CD4-positive, alpha-beta T cell (primary cell): ENCODE results near the gene CCR6. TPM values are rescaled to one million over a fixed set of nuclear protein-coding genes. Genes with fewer than 3 reads are reported as not detected.

Experiments
- ATAC-seq: fragments of 200-7000 bp; cut with Tn5 transposase; one replicate; pipeline ENCODE4 v1.10.0; 2022; ENCODE audit warnings: mild to moderate bottlenecking; ENCODE audit not compliant: poor library complexity
- CTCF ChIA-PET: fragments of 350-600 bp; sonication (Branson Sonifier 250); formaldehyde crosslinking; loops from one replicate; lab custom pipeline; 2021; ENCODE audit warnings: antibody characterized with exemption, inconsistent platforms; lab: Charles Lee
- POLR2A ChIA-PET: fragments of 350-600 bp; sonication (Branson Sonifier 250); formaldehyde crosslinking; loops from one replicate; lab custom pipeline; 2021; ENCODE audit warnings: antibody characterized with exemption, inconsistent platforms; lab: Charles Lee
- DNase-seq, 14 experiments: peaks; one replicate each; pipeline ENCODE4 v3.0.0-alpha.2; 2013 to 2020; ENCODE audit warnings: mixed read lengths in 2 of 14
- H3K27ac ChIP-seq, 2 donors: one replicate each; pipeline versions ENCODE4 v1.5.1 to v1.7.0; 2013; ENCODE audit warnings: low read length in 2 of 2, low read depth in 1 of 2, mild to moderate bottlenecking in 1 of 2
- H3K27me3 ChIP-seq, 2 experiments: 1 replicate in 1 of 2; 2 replicates in 1 of 2; pipeline versions ENCODE4 v1.6.1 to v1.7.0; 2013; ENCODE audit warnings: low read length in 2 of 2, control low read depth in 1 of 2, mild to moderate bottlenecking in 1 of 2, moderate library complexity in 1 of 2; ENCODE audit not compliant: insufficient read depth in 2 of 2, control insufficient read depth in 1 of 2
- H3K36me3 ChIP-seq: one replicate; pipeline ENCODE4 v1.6.1; 2013; ENCODE audit warnings: low read length, control low read depth; ENCODE audit not compliant: insufficient read depth
- H3K4me1 ChIP-seq: one replicate; pipeline ENCODE4 v1.6.1; 2013; ENCODE audit warnings: low read length, control low read depth; ENCODE audit not compliant: insufficient read depth
- H3K4me3 ChIP-seq: one replicate; pipeline ENCODE4 v1.5.1; 2013; ENCODE audit warnings: mild to moderate bottlenecking, low read length, moderate library complexity
- H3K9me3 ChIP-seq, 2 experiments: 1 replicate in 1 of 2; 2 replicates in 1 of 2; pipeline versions ENCODE4 v1.6.1 to v1.7.0; 2013; ENCODE audit warnings: low read length in 2 of 2, mild to moderate bottlenecking in 2 of 2, control low read depth in 1 of 2, moderate library complexity in 1 of 2; ENCODE audit not compliant: control insufficient read depth in 1 of 2, insufficient read depth in 1 of 2
- H3K27ac Mint-ChIP-seq: one replicate; pipeline ENCODE4 v1.8.0; 2020; ENCODE audit warnings: mixed read lengths
- H3K27me3 Mint-ChIP-seq: one replicate; pipeline ENCODE4 v1.8.0; 2021; ENCODE audit warnings: mixed read lengths
- H3K36me3 Mint-ChIP-seq: one replicate; pipeline ENCODE4 v1.8.0; 2021; ENCODE audit warnings: low read depth, mixed read lengths
- H3K4me1 Mint-ChIP-seq: one replicate; pipeline ENCODE4 v1.8.0; 2021; ENCODE audit warnings: low read depth, mixed read lengths
- H3K4me3 Mint-ChIP-seq: one replicate; pipeline ENCODE4 v1.8.0; 2020; ENCODE audit warnings: mild to moderate bottlenecking, mixed read lengths
- H3K9me3 Mint-ChIP-seq: one replicate; pipeline ENCODE4 v1.8.0; 2020; ENCODE audit warnings: mixed read lengths
- intact Hi-C, 2 experiments: fragments of 100-400 bp; cut with DNase I in 1 of 2; cut with micrococcal nuclease in 1 of 2; formaldehyde crosslinking; loops; one replicate each; pipeline versions ENCODE4 v1.15.1 to v1.9.0; 2023 to 2025; cut with DNase I, micrococcal nuclease
- total RNA-seq, 174 experiments: library from RNA in 2 of 174; stranded (reverse) in 2 of 174; gene quantifications; one replicate each; pipeline ENCODE4 v1.2.3 and lab custom pipeline; 2021 to 2026
- TF ChIP-seq, protein P1 (sequence below): fragments of 200-600 bp; IDR thresholded peaks from one replicate; pipeline ENCODE4 v1.8.0; 2022; ENCODE audit warnings: antibody characterized with exemption, mild to moderate bottlenecking

CCR6 gene
- total RNA-seq, 2 experiments from 2014 or later = 13.6 to 15.9 TPM

DNA sequence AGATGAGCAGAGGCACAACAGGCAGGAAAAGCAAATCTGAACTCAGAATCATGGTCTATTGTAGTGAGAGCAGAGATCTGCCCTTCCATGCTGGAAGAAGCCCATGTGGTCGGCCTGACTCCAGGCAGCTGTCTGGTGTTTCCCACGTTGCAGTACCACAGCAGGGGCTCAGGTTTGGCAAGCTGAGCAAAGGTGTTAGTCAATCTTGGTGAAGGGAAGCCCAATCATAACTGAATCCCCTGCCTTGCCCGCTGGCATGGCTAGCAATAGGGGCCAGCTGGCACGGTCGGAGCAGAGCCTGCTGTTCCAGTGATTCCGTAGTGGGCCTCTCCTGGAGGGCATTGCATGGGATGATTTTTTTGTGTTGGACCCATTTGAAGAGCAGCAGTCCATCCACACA lies 17.8 kb upstream of the CCR6 start:
- ChIA-PET POLR2A (no interaction called here), CTCF (no interaction called here)
- Histone ChIP-seq H3K4me1 (peaks cover 19% of the 10 kb centered on the region), H3K27ac (no peak overlapping the region), H3K36me3 (no peaks in the 10 kb centered on the region), H3K4me3 (no peak overlapping the region), H3K27me3 (no peaks in the 10 kb centered on the region), H3K9me3 (no peaks in the 10 kb centered on the region)
- Mint-ChIP-seq H3K27me3 (no peaks in the 10 kb centered on the region), H3K4me1 (peaks cover 11% of the 10 kb centered on the region), H3K4me3 (no peak overlapping the region), H3K9me3 (no peaks in the 10 kb centered on the region), H3K36me3 (no peaks in the 10 kb centered on the region), H3K27ac (no peak overlapping the region)
- TF ChIP-seq, protein P1, sequence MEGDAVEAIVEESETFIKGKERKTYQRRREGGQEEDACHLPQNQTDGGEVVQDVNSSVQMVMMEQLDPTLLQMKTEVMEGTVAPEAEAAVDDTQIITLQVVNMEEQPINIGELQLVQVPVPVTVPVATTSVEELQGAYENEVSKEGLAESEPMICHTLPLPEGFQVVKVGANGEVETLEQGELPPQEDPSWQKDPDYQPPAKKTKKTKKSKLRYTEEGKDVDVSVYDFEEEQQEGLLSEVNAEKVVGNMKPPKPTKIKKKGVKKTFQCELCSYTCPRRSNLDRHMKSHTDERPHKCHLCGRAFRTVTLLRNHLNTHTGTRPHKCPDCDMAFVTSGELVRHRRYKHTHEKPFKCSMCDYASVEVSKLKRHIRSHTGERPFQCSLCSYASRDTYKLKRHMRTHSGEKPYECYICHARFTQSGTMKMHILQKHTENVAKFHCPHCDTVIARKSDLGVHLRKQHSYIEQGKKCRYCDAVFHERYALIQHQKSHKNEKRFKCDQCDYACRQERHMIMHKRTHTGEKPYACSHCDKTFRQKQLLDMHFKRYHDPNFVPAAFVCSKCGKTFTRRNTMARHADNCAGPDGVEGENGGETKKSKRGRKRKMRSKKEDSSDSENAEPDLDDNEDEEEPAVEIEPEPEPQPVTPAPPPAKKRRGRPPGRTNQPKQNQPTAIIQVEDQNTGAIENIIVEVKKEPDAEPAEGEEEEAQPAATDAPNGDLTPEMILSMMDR = no peak
- intact Hi-C loops = no loop called here
- ATAC-seq = no peak
- no peak for DNase-seq

DNA sequence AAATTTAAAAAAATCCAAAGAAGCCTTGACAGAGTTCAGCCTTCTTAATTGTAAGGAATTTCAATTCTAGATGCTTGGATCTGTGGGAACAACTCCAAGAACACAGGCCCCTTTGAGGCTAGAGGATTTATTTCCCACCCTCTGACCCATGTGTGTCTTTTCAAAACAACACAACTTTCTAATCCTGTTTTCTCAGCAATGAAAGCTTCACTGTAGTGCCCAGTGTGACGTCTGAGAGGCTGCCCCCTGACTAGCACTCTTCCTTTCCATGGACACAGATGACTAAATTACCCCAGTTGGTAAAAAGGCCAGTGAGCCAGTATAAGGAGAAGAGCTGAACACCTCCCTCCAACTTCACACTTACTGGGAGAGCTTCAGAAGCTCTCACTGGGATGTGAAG lies 16.5 kb upstream of the CCR6 start:
- H3K4me3 ChIP-seq = no peak overlapping the region
- Mint-ChIP-seq H3K4me3 (no peak overlapping the region), H3K27me3 (no peaks in the 10 kb centered on the region), H3K27ac (no peak overlapping the region), H3K4me1 (peaks cover 14% of the 10 kb centered on the region), H3K36me3 (peaks cover under 1% of the 10 kb centered on the region), H3K9me3 (no peaks in the 10 kb centered on the region)
- intact Hi-C loops = no loop called here
- DNase-seq = no peak
- no peaks in the 10 kb centered on the region for H3K36me3 ChIP-seq
- no peaks in the 10 kb centered on the region for H3K27me3 ChIP-seq
- no peaks in the 10 kb centered on the region for H3K9me3 ChIP-seq
- TF ChIP-seq, protein P1 = no peak
- CTCF ChIA-PET = no interaction called here
- H3K27ac ChIP-seq = no peak overlapping the region
- H3K4me1 ChIP-seq = peaks cover 28% of the 10 kb centered on the region
- POLR2A ChIA-PET = interaction anchor here (1.1 kb wide), 1 partner anchor 11 kb away, joined by 3 read pairs; no protein-coding TSS in a partner anchor
- ATAC-seq = no peak

DNA sequence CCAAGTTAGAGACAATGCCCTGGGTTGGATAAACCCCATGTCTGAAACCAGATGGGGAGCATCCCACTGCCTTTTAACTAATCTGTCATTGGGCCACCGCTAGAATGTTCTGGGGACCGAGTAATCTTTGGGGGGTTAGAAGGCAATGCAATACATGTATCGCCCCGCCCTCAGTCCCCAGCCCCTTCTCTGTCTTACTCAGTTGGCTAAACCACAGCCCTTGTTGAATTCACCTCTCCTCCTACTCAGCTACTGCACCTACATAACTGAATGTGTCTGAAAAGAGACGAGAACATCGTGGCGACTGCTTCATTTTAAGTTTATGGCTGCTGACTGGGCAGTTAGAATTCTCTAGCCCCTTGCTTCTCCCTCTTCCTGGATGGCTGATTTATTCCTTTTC lies 15.1 kb upstream of the CCR6 start:
- intact Hi-C loops = no loop called here
- ChIA-PET POLR2A (no interaction called here), CTCF (no interaction called here)
- TF ChIP-seq, protein P1 = no peak
- Histone ChIP-seq H3K9me3 (no peaks in the 10 kb centered on the region), H3K27me3 (no peaks in the 10 kb centered on the region), H3K27ac (no peak overlapping the region), H3K36me3 (no peaks in the 10 kb centered on the region), H3K4me3 (no peak overlapping the region), H3K4me1 (peaks cover 30% of the 10 kb centered on the region)
- Mint-ChIP-seq H3K27ac (no peak overlapping the region), H3K4me1 (peaks cover 25% of the 10 kb centered on the region), H3K27me3 (no peaks in the 10 kb centered on the region), H3K9me3 (no peaks in the 10 kb centered on the region), H3K4me3 (no peak overlapping the region), H3K36me3 (peaks cover 4% of the 10 kb centered on the region)
- no peak for DNase-seq
- no peak for ATAC-seq
